GM12878 (cell line): ENCODE results near the gene HPCA. TPM values are rescaled to one million over a fixed set of nuclear protein-coding genes. Genes with fewer than 3 reads are reported as not detected.

Experiments used
- ATAC-seq: fragments of 200-7000 bp; cut with Tn5 transposase; 3 replicates; pipeline ENCODE4 v1.9.1; 2020; ENCODE audit warnings: mild to moderate bottlenecking, moderate library complexity
- BruUV-seq: library from RNA; stranded (reverse); fragments of 400-500 nt; replicated peaks from 2 replicates; lab custom pipeline; 2021; lab: Mats Ljungman, UMichigan
- CTCF ChIA-PET: fragments of 300-600 bp; sonication (Branson Sonifier 250); formaldehyde crosslinking; extraction: SDS; loops from one replicate; lab custom pipeline; 2021; ENCODE audit warnings: inconsistent platforms; lab: Yijun Ruan, JAX
- POLR2A ChIA-PET: fragments of 350-600 bp; formaldehyde crosslinking; extraction: SDS; loops from one replicate; lab custom pipeline; 2021; ENCODE audit warnings: inconsistent platforms; lab: Charles Lee
- RAD21 ChIA-PET: fragments of 300-600 bp; sonication (Branson Sonifier 250); formaldehyde crosslinking; loops from one replicate; lab custom pipeline; 2023; ENCODE audit warnings: antibody characterized with exemption; ENCODE audit not compliant: unreplicated experiment; lab: Charles Lee
- SMC1A ChIA-PET: fragments of 300-600 bp; sonication (Branson Sonifier 250); formaldehyde crosslinking; loops from one replicate; lab custom pipeline; 2023; ENCODE audit not compliant: unreplicated experiment, uncharacterized antibody; lab: Charles Lee
- DNase-seq: peaks from one replicate; pipeline ENCODE4 v3.0.0-alpha.2; 2011; ENCODE audit warnings: low read depth, low spot score
- FAIRE-seq: peaks from 3 replicates; lab custom pipeline; 2011; peaks lifted over from hg19 to GRCh38; lab: Jason Lieb, UNC
- H2AFZ ChIP-seq: 2 replicates; pipeline ENCODE4 v1.6.0; 2011; ENCODE audit warnings: low read depth, low read length, control low read depth; ENCODE audit not compliant: control insufficient read depth
- H3K27ac ChIP-seq: 2 replicates; pipeline ENCODE4 v1.5.1; 2011; ENCODE audit warnings: control low read depth; ENCODE audit not compliant: control insufficient read depth, insufficient read depth
- H3K27me3 ChIP-seq, 2 experiments: replicated peaks in 1 of 2; 2 replicates each; pipeline versions ENCODE4 v1.6.0 to v1.6.1; 2011; ENCODE audit warnings: low read length in 1 of 2; ENCODE audit not compliant: control insufficient read depth in 2 of 2, insufficient read depth in 2 of 2
- H3K36me3 ChIP-seq, 2 experiments: 2 replicates each; pipeline ENCODE4 v1.5.1; 2011; ENCODE audit warnings: low read length in 1 of 2; ENCODE audit not compliant: control insufficient read depth in 2 of 2, insufficient read depth in 2 of 2
- H3K4me1 ChIP-seq: 2 replicates; pipeline ENCODE4 v1.6.1; 2011; ENCODE audit warnings: mild to moderate bottlenecking, low read length, moderate library complexity, mixed read lengths; ENCODE audit not compliant: control insufficient read depth, insufficient read depth
- H3K4me2 ChIP-seq: 2 replicates; pipeline ENCODE4 v1.6.0; 2011; ENCODE audit warnings: control low read depth; ENCODE audit not compliant: control insufficient read depth, insufficient read depth
- H3K4me3 ChIP-seq: fragments of 200-600 bp; sonication (generic); 2 replicates; pipeline ENCODE4 v1.5.1; 2016
- H3K79me2 ChIP-seq: 2 replicates; pipeline ENCODE4 v1.6.0; 2011; ENCODE audit warnings: low read length; ENCODE audit not compliant: control insufficient read depth, insufficient read depth
- H3K9ac ChIP-seq: 2 replicates; pipeline ENCODE4 v1.8.0; 2011; ENCODE audit warnings: low read length, control low read depth, mixed read lengths; ENCODE audit not compliant: control insufficient read depth, insufficient read depth
- H3K9me3 ChIP-seq: replicated peaks from 3 replicates; pipeline ENCODE4 v1.5.1; 2011; ENCODE audit warnings: mild to moderate bottlenecking, low read length; ENCODE audit not compliant: control insufficient read depth, insufficient read depth
- H4K20me1 ChIP-seq: 2 replicates; pipeline ENCODE4 v1.6.0; 2011; ENCODE audit not compliant: control insufficient read depth, insufficient read depth
- CHD1 ChIP-seq: IDR thresholded peaks from 2 replicates; pipeline ENCODE4 v1.6.1; 2012; ENCODE audit warnings: low read depth, low read length, improper control_type of control experiment
- DPF2 ChIP-seq: fragments of 450-650 bp; IDR thresholded peaks from 2 replicates; pipeline ENCODE4 v1.6.1; 2017; ENCODE audit warnings: mild to moderate bottlenecking
- ESRRA ChIP-seq: IDR thresholded peaks from 2 replicates; pipeline ENCODE4 v1.6.1; 2012; ENCODE audit warnings: mild to moderate bottlenecking, low read length, improper control_type of control experiment
- ETV6 ChIP-seq, 2 experiments: fragments of 450-650 bp in 1 of 2; IDR thresholded peaks in 1 of 2; conservative IDR thresholded peaks in 1 of 2; 2 replicates each; pipeline ENCODE4 v1.6.1; 2014; ENCODE audit warnings: antibody characterized with exemption in 1 of 2, borderline replicate concordance in 1 of 2, low read depth in 1 of 2, mild to moderate bottlenecking in 1 of 2, moderate library complexity in 1 of 2
- FOXM1 ChIP-seq: IDR thresholded peaks from 2 replicates; pipeline ENCODE4 v1.6.1; 2012; ENCODE audit warnings: low read depth, mild to moderate bottlenecking, inconsistent platforms, low read length, moderate library complexity
- HDAC6 ChIP-seq: fragments of 200-600 bp; sonication (generic); IDR thresholded peaks from one replicate; pipeline ENCODE4 v1.8.0; 2017; ENCODE audit warnings: antibody characterized with exemption; ENCODE audit not compliant: unreplicated experiment
- LARP7 ChIP-seq: fragments of 450-650 bp; IDR thresholded peaks from 2 replicates; pipeline ENCODE4 v1.6.1; 2017; ENCODE audit warnings: mild to moderate bottlenecking
- POU2F2 ChIP-seq: IDR thresholded peaks from 3 replicates; pipeline ENCODE4 v1.6.1; 2011; ENCODE audit warnings: low read depth, mild to moderate bottlenecking, low read length, borderline replicate concordance
- SKIL ChIP-seq: fragments of 450-650 bp; IDR thresholded peaks from 2 replicates; pipeline ENCODE4 v1.6.1; 2017; ENCODE audit warnings: mild to moderate bottlenecking, low read depth, inconsistent platforms; ENCODE audit not compliant: poor library complexity, severe bottlenecking
- SREBF1 ChIP-seq: IDR thresholded peaks from 2 replicates; pipeline ENCODE4 v1.6.1; 2012; ENCODE audit warnings: mild to moderate bottlenecking, low read length
- STAT1 ChIP-seq: fragments of 450-650 bp; conservative IDR thresholded peaks from 2 replicates; pipeline ENCODE4 v1.6.1; 2014; ENCODE audit warnings: antibody characterized with exemption, mild to moderate bottlenecking
- SUPT20H ChIP-seq: IDR thresholded peaks from 2 replicates; pipeline ENCODE4 v1.6.1; 2011; ENCODE audit warnings: low read depth, mild to moderate bottlenecking, low read length, moderate library complexity, borderline replicate concordance; ENCODE audit not compliant: control insufficient read depth
- TBL1XR1 ChIP-seq: IDR thresholded peaks from 2 replicates; pipeline ENCODE4 v1.6.1; 2012; ENCODE audit warnings: low read depth, low read length, improper control_type of control experiment
- YY1 ChIP-seq: IDR thresholded peaks from 2 replicates; pipeline ENCODE4 v1.6.1; 2011; ENCODE audit warnings: low read depth, mild to moderate bottlenecking, low read length
- ZNF207 ChIP-seq: fragments of 450-650 bp; IDR thresholded peaks from 2 replicates; pipeline ENCODE4 v1.6.1; 2014; ENCODE audit warnings: antibody characterized with exemption, mild to moderate bottlenecking, borderline replicate concordance
- WGBS: methylation state at CpG from one replicate; pipeline ENCODE4 v1.1.6; 2016; ENCODE audit warnings: low lambda C conversion rate; ENCODE audit not compliant: insufficient replicate concordance, insufficient coverage; ENCODE audit errors: missing lambda C conversion rate; 5-methylcytosine and 5-hydroxymethylcytosine counted together
- in situ Hi-C: fragments of 300-500 bp; cut with MboI; formaldehyde crosslinking; loops from 9 replicates; pipeline ENCODE4 v1.14.3; 2018; ENCODE audit warnings: mixed read lengths
- intact Hi-C: fragments of 100-400 bp; cut with micrococcal nuclease; formaldehyde crosslinking; loops from one replicate; pipeline ENCODE4 v1.14.2; 2022; ENCODE audit not compliant: unreplicated experiment
- polyA plus RNA-seq, 11 experiments: library from polyadenylated mRNA; depleted of rRNA in 4 of 11; unstranded in 6 of 11; stranded (reverse) in 5 of 11; fragments of >200 nt; fragmentation: Nextera tagmentation in 4 of 11; fragmentation: Illumina TruSeq in 1 of 11; extraction: Ambion mirVana in 4 of 11; extraction: Trizol in 1 of 11; gene quantifications; 1 replicate in 1 of 11; 2 replicates in 10 of 11; pipeline versions ENCODE4 v1.2.1 to v1.2.3, GENCODE V29; 2011 to 2016; ENCODE audit warnings: inconsistent platforms in 2 of 11, missing spikeins in 2 of 11, low read depth in 1 of 11
- total RNA-seq, 4 experiments: library from RNA; depleted of rRNA in 3 of 4; stranded (reverse); fragments of >200 nt in 3 of 4; fragmentation: Illumina TruSeq in 1 of 4; extraction: Trizol in 1 of 4; gene quantifications; 2 replicates each; pipeline versions ENCODE4 v1.2.1 to v1.2.3, GENCODE V29; 2013 to 2021
- TF ChIP-seq, protein P1 (sequence below): IDR thresholded peaks from 2 replicates; pipeline ENCODE4 v1.6.1; 2011; ENCODE audit warnings: low read depth, mild to moderate bottlenecking, low read length, moderate library complexity, borderline replicate concordance; ENCODE audit errors: extremely low read depth

The HPCA gene
- total and polyA plus RNA-seq, 10 of the 15 experiments (the other 5 are each of a cell fraction or from before 2014, with no cell fraction given): 0.11 TPM; not detected in 9

DNA sequence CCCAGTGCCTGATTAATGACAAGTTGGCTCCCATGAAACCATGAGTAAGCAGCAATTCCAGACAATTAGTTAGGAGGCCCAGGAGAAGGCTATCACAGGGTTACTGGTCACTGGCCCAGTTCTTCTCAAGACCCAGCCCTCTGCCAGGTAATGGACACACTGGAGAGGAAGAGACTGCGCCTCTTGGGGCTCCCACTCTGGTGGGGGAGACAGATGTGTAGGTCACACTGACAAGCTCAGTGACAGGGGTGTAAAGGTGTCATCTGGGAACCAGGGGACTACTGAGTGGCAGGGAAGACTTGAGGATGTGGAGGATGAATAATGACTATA, 4.9 kb downstream of the HPCA start:
- ChIA-PET CTCF (interaction anchor here (0.6 to 6.5 kb wide), 5 partner anchors 11 to 267 kb away, joined by 3 to 36 read pairs (median 4); partner anchors contain the start of gene TMEM54), SMC1A (no interaction called here), POLR2A (no interaction called here), RAD21 (interaction anchor here (1.0 to 1.3 kb wide), 2 partner anchors 163 to 179 kb away, joined by 3 to 4 read pairs; no protein-coding TSS in a partner anchor)
- intact Hi-C loops (no loop called here), in situ Hi-C loops (no loop called here)
- no peak for FAIRE-seq
- H3K9me3 ChIP-seq: no peaks in the 10 kb centered on the region; the same call in 2 of the 3 replicates
- no peak overlapping the region for H3K27ac ChIP-seq
- WGBS: 0% methylated on average over 1 of the region's 1 CpG
- H4K20me1 ChIP-seq: no peaks in the 10 kb centered on the region
- no peak overlapping the region for H3K4me2 ChIP-seq
- TF ChIP-seq YY1: no peak
- no peak for TF ChIP-seq POU2F2
- no peak for TF ChIP-seq ETV6 (conservative IDR thresholded peaks at IDR 0.05 in 1 of 2, IDR thresholded peaks at IDR 0.05 in 1 of 2; ENCODE audit: borderline replicate concordance in 1 of 2, low read depth in 1 of 2)
- TF ChIP-seq HDAC6: no peak
- TF ChIP-seq SREBF1: no peak
- no peak for TF ChIP-seq DPF2
- no peak for TF ChIP-seq LARP7
- TF ChIP-seq CHD1: no peak
- TF ChIP-seq SUPT20H: no peak
- TF ChIP-seq, protein P1, sequence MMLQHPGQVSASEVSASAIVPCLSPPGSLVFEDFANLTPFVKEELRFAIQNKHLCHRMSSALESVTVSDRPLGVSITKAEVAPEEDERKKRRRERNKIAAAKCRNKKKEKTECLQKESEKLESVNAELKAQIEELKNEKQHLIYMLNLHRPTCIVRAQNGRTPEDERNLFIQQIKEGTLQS: no peak
- TF ChIP-seq STAT1: no peak
- TF ChIP-seq SKIL: no peak
- no peak for TF ChIP-seq TBL1XR1
- no peak for TF ChIP-seq ESRRA
- no peak for TF ChIP-seq FOXM1
- TF ChIP-seq ZNF207: no peak
- no peak for DNase-seq
- peaks cover 12 to 18% of the 10 kb centered on the region in 2 experiments for H3K27me3 ChIP-seq
- H3K4me3 ChIP-seq: no peak overlapping the region
- ATAC-seq: no peak
- no peaks in the 10 kb centered on the region for H3K79me2 ChIP-seq
- H3K36me3 ChIP-seq: no peaks in the 10 kb centered on the region
- no peak overlapping the region for H2AFZ ChIP-seq
- H3K9ac ChIP-seq: no peak overlapping the region
- BruUV-seq: no TSS peak
- no peaks in the 10 kb centered on the region for H3K4me1 ChIP-seq
